Measurements from ENCODE around the gene AGR2.
"Not testable (repeated sequence)": the region's sequence is repeated elsewhere in the genome, so short reads cannot be mapped to it uniquely, and the experiment has no call there.

Gene AGR2

GRCh38 chr7:16804674-16805439 is at the start of gene AGR2:
Gene AGR2, minus strand, starts transcription at chr7:16804999. Its CDS starts 3,203 bp downstream, at chr7:16801796.
- no peak for DNase-seq

GRCh38 chr7:16853189-16853588 is 48.4 kb upstream of the AGR2 start:
- DNase-seq: not testable (repeated sequence)

GRCh38 chr7:16851829-16852228 is 47.0 kb upstream of the AGR2 start:
- DNase-seq: no peak

GRCh38 chr7:16850614-16851466 is 46.0 kb upstream of the AGR2 start:
- no peak for DNase-seq

DNA sequence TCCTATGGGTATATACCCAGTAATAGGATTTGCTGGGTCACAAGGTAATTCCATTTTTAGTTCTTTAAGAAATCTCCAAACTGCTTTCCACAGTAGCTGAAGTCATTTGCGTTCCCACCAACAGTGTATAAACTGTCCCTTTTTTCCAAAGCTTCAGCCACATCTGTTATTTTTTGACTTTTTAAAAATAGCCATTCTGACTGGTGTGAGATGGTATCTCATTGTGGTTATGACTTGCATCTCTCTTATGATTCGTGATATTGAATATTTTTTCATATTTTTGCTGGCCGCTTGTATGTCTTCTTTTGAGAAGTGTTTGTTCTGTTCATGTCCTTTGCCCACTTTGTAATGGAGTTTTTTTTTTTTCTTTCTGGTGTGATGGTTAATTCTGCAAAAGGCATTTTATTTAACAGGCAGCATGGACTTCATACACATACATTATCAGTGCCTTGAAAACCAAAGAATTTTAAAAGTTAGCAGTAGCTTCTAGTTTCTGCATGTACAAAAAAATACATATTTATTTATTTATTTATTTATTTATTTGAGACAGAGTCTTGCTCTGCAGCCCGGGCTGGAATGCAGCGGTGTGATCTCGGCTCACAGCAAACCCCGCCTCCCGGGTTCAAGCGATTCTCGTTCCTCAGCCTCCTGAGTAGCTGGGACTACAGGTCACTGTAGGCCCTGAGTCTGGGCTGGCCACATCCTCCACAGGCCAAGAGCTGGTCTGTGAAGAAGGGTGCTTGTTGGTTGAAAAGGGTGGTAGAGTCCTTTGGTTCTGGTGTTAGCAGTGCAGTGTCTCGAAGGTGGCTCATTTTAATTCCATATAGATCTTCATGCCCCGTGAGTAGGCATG is 44.7 kb upstream of the AGR2 start:
- DNase-seq: no peak

DNA sequence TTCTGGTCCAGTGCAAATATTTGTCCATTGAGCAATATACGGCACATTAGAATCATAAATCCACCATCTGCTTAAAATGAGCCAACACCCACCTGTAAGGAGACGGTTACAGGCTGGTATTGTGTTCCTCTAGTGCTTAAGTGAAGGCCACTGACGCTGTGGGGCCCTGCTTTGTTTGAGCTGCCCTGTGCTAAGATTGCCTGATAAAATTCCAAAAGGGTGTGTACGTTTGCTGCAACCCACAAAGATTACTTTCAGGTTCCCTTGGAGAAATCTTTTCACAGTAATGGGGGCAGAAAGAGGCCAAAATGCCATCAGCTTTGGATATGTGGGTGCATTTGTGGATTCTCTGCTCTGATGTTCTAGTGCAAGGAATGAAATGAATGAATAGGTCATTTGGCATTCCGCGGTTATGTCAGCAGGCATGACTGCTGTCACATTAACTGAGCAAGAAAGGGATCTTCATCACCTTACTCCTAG is 42.6 kb upstream of the AGR2 start:
- no peak for DNase-seq

GRCh38 chr7:16846601-16847165 is 41.9 kb upstream of the AGR2 start:
- DNase-seq: no peak

GRCh38 chr7:16845746-16846145 is 40.9 kb upstream of the AGR2 start:
- no peak for DNase-seq

DNA sequence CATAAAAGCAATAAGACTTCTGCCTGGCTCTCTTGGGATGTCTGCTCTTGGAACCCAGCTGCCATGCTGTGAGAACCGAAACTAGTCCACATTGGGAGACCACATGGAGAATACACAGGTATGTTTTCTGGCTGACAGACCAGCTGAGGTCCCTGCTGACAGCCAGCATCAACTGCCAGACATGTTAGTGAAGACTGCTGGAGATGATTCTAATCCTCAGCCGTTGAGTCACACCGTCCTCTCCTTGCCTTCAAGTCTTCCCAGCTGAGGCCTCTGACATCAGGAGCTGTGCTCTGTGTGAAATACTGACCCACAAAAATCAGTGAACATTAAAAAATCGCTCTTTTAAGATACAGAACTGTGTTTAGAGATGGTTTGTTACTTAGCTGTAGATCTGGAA is 36.9 kb upstream of the AGR2 start:
- DNase-seq: no peak

DNA sequence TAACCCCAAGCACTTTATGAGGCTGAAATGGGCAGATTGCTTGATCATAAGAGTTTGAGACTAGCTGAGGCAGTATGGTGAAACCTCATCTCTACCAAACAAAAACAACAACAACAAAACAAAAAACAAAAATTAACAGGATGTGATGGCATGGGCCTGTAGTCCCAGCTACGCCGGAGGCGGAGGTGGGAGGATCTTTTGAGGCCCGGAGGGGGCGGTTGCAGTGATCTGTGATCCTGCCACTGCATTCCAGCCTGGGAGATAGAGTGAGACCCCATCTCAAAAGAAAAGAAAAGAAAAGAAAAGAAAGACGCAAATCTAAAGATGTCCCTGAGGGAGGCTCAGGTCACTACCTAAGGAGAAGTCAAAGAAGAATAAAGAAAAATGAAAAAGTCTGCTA is 35.3 kb upstream of the AGR2 start:
- no peak for DNase-seq

GRCh38 chr7:16839646-16840045 is 34.8 kb upstream of the AGR2 start:
- DNase-seq: no peak

GRCh38 chr7:16838891-16839290 is 34.1 kb upstream of the AGR2 start:
- no peak for DNase-seq

DNA sequence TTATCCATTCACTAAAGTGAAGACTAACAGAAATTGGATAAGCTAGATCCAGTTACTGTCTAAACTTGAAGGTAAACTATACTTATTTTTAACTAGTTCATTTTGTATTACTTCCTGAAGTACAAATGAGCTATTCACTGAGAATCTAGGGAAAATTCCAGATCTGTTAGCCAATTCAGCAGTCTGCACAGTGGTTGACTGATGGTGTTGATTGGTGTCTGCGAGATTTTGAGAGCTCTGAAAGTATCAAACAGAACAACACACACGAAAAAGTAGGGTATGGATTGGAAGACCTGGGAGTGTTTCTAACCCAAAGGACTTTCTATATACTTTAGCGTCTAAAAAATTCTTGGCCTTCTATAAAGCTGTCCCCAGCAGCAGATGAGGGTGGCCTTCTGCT is 33.6 kb upstream of the AGR2 start:
- DNase-seq: no peak

GRCh38 chr7:16836481-16836880 is 31.7 kb upstream of the AGR2 start:
- no peak for DNase-seq

DNA sequence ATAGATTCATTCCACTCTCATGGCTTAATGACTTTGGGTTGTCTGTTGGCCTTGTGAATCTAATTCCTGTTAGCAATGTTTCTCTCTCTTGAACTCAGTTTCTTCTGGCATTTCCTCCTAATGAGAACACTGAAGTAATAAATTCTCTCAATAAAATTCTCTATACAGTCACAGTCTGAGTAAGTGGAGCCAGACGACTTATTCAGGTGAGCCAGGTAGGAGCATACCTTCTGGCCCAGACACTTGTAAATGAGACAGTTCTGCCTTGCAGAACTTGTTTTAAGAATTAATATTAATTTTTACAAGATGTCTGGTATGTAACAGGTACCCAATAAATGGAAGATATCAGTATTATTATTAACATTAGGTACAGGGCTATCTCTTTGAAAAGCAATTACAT is 28.6 kb upstream of the AGR2 start:
- no peak for DNase-seq

DNA sequence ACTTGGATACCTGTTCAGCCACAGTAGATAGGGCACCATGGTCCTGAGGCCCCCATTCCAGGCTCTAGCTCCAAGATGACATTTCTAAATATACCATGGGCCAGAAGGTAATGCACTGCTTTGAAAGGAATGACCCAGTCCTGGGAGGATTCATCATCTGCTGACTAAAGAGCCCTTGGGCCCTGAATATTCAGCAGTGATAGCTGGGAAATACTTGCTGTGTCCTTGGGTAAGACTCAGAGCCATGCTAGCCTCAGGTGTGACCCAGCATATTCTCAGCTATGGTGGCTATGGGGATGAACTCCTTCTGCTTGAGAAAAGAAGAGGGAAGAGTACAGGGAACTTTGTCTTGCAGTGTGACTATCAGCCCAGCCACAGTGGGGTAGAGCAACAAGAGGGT is 21.3 kb upstream of the AGR2 start:
- no peak for DNase-seq

GRCh38 chr7:16822029-16822428 is 17.2 kb upstream of the AGR2 start:
- DNase-seq: no peak

GRCh38 chr7:16818732-16819131 is 13.9 kb upstream of the AGR2 start:
- DNase-seq: no peak

DNA sequence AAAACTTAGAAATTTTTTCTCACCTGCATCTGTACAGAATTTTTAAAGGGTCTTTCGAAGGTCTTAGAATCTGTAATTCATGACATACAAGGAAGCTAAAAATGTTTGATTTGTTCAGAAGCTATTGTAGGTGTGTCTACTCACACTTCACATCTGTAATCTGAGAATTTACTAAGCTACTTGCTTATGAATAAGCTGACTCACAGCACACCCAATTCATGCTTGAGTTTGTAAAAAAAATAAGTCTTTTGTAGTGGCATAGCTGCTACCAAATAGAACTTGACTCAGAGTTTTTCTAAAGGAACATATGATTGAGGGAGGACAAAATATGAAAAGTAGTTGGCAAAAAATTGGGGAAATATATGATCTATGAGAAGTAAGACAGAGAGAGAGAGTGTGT is 12.7 kb upstream of the AGR2 start:
- DNase-seq: no peak

- DNase-seq: no peak
Measured at GRCh38 chr7:16816824-16817223, 12.0 kb upstream of the AGR2 start.

GRCh38 chr7:16815001-16815400 is 10.2 kb upstream of the AGR2 start:
- no peak for DNase-seq

DNA sequence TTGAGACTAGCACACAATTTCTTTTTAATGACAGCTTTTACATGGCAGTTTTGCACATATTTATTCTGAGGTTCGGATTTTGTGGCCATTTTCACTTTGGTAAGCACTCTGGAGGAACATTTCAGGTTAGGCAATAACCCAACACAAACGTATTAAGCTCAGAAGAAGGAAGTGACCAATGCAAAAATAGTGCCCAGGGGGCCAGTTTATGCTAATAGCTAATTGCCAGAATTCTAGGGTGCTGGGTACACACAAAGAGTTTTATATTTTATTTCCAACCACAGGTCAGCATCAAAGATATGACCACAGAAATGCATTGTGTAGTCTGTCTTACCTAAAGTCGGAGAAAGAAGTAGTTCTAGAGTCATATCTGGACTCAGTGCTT is 8.4 kb upstream of the AGR2 start:
- DNase-seq: no peak

Data from NCI-H446 treated with DMSO at 0.1 percent for 48 hours (cell line).